K562 (cell line): ENCODE data around the gene GRIA1. TPM values are rescaled to one million over a fixed set of nuclear protein-coding genes. Genes with fewer than 3 reads are reported as not detected.

ENCODE experiments used
- ATAC-seq: fragments of 200-7000 bp; cut with Tn5 transposase; 3 replicates; pipeline ENCODE4 v1.9.1; 2020; ENCODE audit warnings: moderate library complexity
- BruUV-seq: library from RNA; stranded (reverse); fragments of 400-500 nt; replicated peaks from 2 replicates; lab custom pipeline; 2021; lab: Mats Ljungman, UMichigan
- CTCF ChIA-PET: fragments of 300-600 bp; formaldehyde crosslinking; extraction: SDS; loops from one replicate; lab custom pipeline; 2021; ENCODE audit warnings: low intra/inter-chr PET ratio; lab: Yijun Ruan, JAX
- POLR2A ChIA-PET: fragments of 300-600, 350-650 bp; sonication (Branson Sonifier 250); formaldehyde crosslinking; extraction: SDS; loops from one replicate; lab custom pipeline; 2021; ENCODE audit warnings: antibody characterized with exemption, inconsistent platforms; lab: Yijun Ruan, JAX
- DNase-seq, 4 experiments: peaks; one replicate each; pipeline versions ENCODE4 v3.0.0 to v3.0.0-alpha.2; 2011 to 2018; ENCODE audit warnings: low spot score in 3 of 4, mixed read lengths in 3 of 4; ENCODE audit errors: extremely low read depth in 1 of 4
- FAIRE-seq: peaks from 2 replicates; lab custom pipeline; 2011; peaks lifted over from hg19 to GRCh38; lab: Jason Lieb, UNC
- H2AFZ ChIP-seq: 2 replicates; pipeline ENCODE4 v1.6.0; 2011; ENCODE audit warnings: low read depth, low read length, control low read depth, inconsistent platforms
- H3K27ac ChIP-seq: fragments of 200-600 bp; 3 replicates; pipeline ENCODE4 v1.8.0; 2011; ENCODE audit warnings: low read depth, mild to moderate bottlenecking, control low read depth, inconsistent platforms, low read length, moderate library complexity, mixed read lengths; ENCODE audit errors: extremely low read depth
- H3K27me3 ChIP-seq, 2 experiments: fragments of 300-600 bp in 1 of 2; 2 replicates in 1 of 2; 3 replicates in 1 of 2; pipeline versions ENCODE4 v1.6.0 to v1.8.0; 2011; ENCODE audit warnings: inconsistent platforms in 2 of 2, low read length in 2 of 2, mild to moderate bottlenecking in 1 of 2, mixed read lengths in 1 of 2, moderate library complexity in 1 of 2; ENCODE audit not compliant: control insufficient read depth in 2 of 2, insufficient read depth in 2 of 2
- H3K36me3 ChIP-seq: fragments of 300-600 bp; 3 replicates; pipeline ENCODE4 v1.8.0; 2011; ENCODE audit warnings: mild to moderate bottlenecking, low read length, inconsistent platforms; ENCODE audit not compliant: control insufficient read depth, insufficient read depth
- H3K4me1 ChIP-seq, 2 experiments: fragments of 200-600 bp in 1 of 2; replicated peaks in 1 of 2; 2 replicates in 1 of 2; 3 replicates in 1 of 2; pipeline versions ENCODE4 v1.5.1 to v1.8.0; 2011; ENCODE audit warnings: inconsistent platforms in 2 of 2, low read length in 2 of 2, mild to moderate bottlenecking in 1 of 2, mixed read lengths in 1 of 2, moderate library complexity in 1 of 2; ENCODE audit not compliant: control insufficient read depth in 2 of 2, insufficient read depth in 2 of 2
- H3K4me2 ChIP-seq: 2 replicates; pipeline ENCODE4 v1.6.1; 2011; ENCODE audit warnings: low read length, control low read depth, inconsistent platforms, mixed read lengths; ENCODE audit not compliant: insufficient read depth
- H3K4me3 ChIP-seq: fragments of 200-600 bp; sonication (generic), shearing (Covaris generic); 2 replicates; pipeline ENCODE4 v1.5.1; 2016; ENCODE audit warnings: control low read depth, inconsistent platforms
- H3K79me2 ChIP-seq: fragments of 200-600 bp; 3 replicates; pipeline ENCODE4 v1.8.0; 2011; ENCODE audit warnings: low read length, inconsistent platforms; ENCODE audit not compliant: control insufficient read depth, insufficient read depth
- H3K9ac ChIP-seq, 2 experiments: 2 replicates each; pipeline versions ENCODE4 v1.6.0 to v1.6.1; 2011; ENCODE audit warnings: low read depth in 2 of 2, low read length in 2 of 2, control low read depth in 1 of 2, inconsistent platforms in 1 of 2, mild to moderate bottlenecking in 1 of 2, mixed read lengths in 1 of 2; ENCODE audit not compliant: insufficient read depth in 1 of 2
- H3K9me1 ChIP-seq: one replicate; pipeline ENCODE4 v1.6.0; 2011; ENCODE audit warnings: inconsistent platforms, mild to moderate bottlenecking, low read length, moderate library complexity; ENCODE audit not compliant: control insufficient read depth, insufficient read depth
- H3K9me3 ChIP-seq: replicated peaks from 2 replicates; pipeline ENCODE4 v1.5.1; 2011; ENCODE audit warnings: low read depth, low read length, inconsistent platforms; ENCODE audit not compliant: control insufficient read depth, insufficient read depth
- H4K20me1 ChIP-seq: replicated peaks from 2 replicates; pipeline ENCODE4 v1.6.1; 2011; ENCODE audit warnings: low read length, inconsistent platforms, mixed read lengths; ENCODE audit not compliant: control insufficient read depth, insufficient read depth
- GTF2A2 ChIP-seq: IDR thresholded peaks from 2 replicates; pipeline ENCODE4 v1.6.1; 2016; ENCODE audit warnings: mild to moderate bottlenecking, missing genetic modification characterization, missing compliant biosample characterization
- LARP7 ChIP-seq: fragments of 450-650 bp; IDR thresholded peaks from 2 replicates; pipeline ENCODE4 v1.6.1; 2016
- MECOM ChIP-seq: fragments of 250-450 bp; sonication (Bioruptor Pico); IDR thresholded peaks from 2 replicates; pipeline ENCODE4 v1.8.0; 2022; ENCODE audit warnings: inconsistent platforms
- OTX1 ChIP-seq: fragments of 450-650 bp; formaldehyde crosslinking; IDR thresholded peaks from 2 replicates; pipeline ENCODE4 v1.4.0; 2022; ENCODE audit warnings: mild to moderate bottlenecking
- RBM14 ChIP-seq: fragments of 200-400 bp; formaldehyde crosslinking; IDR thresholded peaks from 2 replicates; pipeline ENCODE4 v1.6.1; 2018; ENCODE audit warnings: low read depth, mild to moderate bottlenecking, low read length, moderate library complexity, borderline replicate concordance; ENCODE audit not compliant: insufficient read depth
- ZFP36 ChIP-seq: fragments of 150-350 bp; IDR thresholded peaks from 2 replicates; pipeline ENCODE4 v1.6.1; 2018; ENCODE audit warnings: low read length, low read depth; ENCODE audit not compliant: partially characterized antibody
- ZKSCAN3 ChIP-seq: fragments of 250-450 bp; sonication (Bioruptor Pico); IDR thresholded peaks from 2 replicates; pipeline ENCODE4 v1.4.0; 2020
- WGBS: fragments of 100-300 bp; shearing (Covaris generic); methylation state at CpG from one replicate; pipeline ENCODE4 v1.1.6; 2016; ENCODE audit warnings: low coverage, mixed read lengths; ENCODE audit not compliant: insufficient coverage; ENCODE audit errors: missing lambda C conversion rate; 5-methylcytosine and 5-hydroxymethylcytosine counted together
- in situ Hi-C: fragments of 300-500 bp; cut with MboI; formaldehyde crosslinking; loops from 4 replicates; pipeline ENCODE4 v1.15.0; 2018; ENCODE audit warnings: inconsistent platforms, mixed read lengths
- intact Hi-C: fragments of 100-400 bp; cut with micrococcal nuclease; formaldehyde crosslinking; loops from 2 replicates; pipeline ENCODE4 v1.14.2; 2022
- polyA plus RNA-seq, 8 experiments: library from polyadenylated mRNA; depleted of rRNA in 4 of 8; stranded (reverse) in 5 of 8; unstranded in 3 of 8; fragments of >200 nt; fragmentation: Nextera tagmentation in 2 of 8; fragmentation: Illumina TruSeq in 1 of 8; extraction: Ambion mirVana in 2 of 8; extraction: Trizol in 1 of 8; gene quantifications; 2 replicates each; pipeline versions ENCODE4 v1.2.1 to v1.2.3, GENCODE V29; 2011 to 2014; ENCODE audit warnings: inconsistent platforms in 1 of 8, missing spikeins in 1 of 8
- total RNA-seq, 7 experiments: library from RNA; depleted of rRNA in 6 of 7; stranded (reverse); fragments of >200 nt in 6 of 7; fragmentation: Illumina TruSeq in 2 of 7; extraction: Trizol in 2 of 7; gene quantifications; 2 replicates each; pipeline versions ENCODE4 v1.2.1 to v1.2.3, GENCODE V29; 2011 to 2021; ENCODE audit warnings: low replicate concordance in 1 of 7
- TF ChIP-seq, protein P1 (sequence below): fragments of 200-400 bp; formaldehyde crosslinking; IDR thresholded peaks from 2 replicates; pipeline ENCODE4 v1.6.1; 2017; ENCODE audit warnings: mild to moderate bottlenecking, low read depth, low read length, moderate library complexity
- TF ChIP-seq, protein P2 (sequence below): IDR thresholded peaks from 3 replicates; pipeline ENCODE4 v1.6.1; 2011; ENCODE audit warnings: borderline replicate concordance, mild to moderate bottlenecking; ENCODE audit not compliant: insufficient read length, insufficient read depth
- TF ChIP-seq, protein P3 (sequence below): sonication (generic); IDR thresholded peaks from 2 replicates; pipeline ENCODE4 v1.6.1; 2016

The GRIA1 gene
- total and polyA plus RNA-seq, 9 of the 15 experiments (the other 6 are each of a cell fraction or from before 2014, with no cell fraction given): not detected

DNA sequence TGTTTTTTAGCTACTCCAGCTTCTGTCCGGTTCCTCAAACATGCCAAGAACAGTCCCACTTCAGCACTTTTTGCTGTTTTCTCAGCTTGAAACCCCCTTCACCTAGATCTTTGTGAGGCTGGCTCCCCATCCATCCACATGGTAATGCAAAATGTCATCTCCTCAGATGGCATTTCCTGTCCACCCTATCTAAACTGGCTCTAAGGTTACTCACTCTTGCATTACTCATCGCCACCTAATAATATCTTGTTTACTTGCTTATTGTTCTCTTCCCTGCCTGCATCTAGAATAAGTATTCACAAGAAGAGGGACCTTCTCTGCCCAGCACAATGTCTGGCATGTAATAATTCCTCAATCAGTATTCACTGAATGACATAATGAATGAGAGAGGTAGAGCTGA, 328.2 kb downstream of the GRIA1 start:
- no peak overlapping the region for H2AFZ ChIP-seq
- intact Hi-C loops: loop anchor here (5.0 kb wide), 1 partner anchor 149 kb away; no protein-coding TSS in a partner anchor
- 0% methylated on average over 2 of the region's 2 CpGs for WGBS
- H3K9me3 ChIP-seq: no peaks in the 10 kb centered on the region
- H3K9me1 ChIP-seq: no peaks in the 10 kb centered on the region
- H3K79me2 ChIP-seq: no peaks in the 10 kb centered on the region
- no peak for FAIRE-seq
- H3K9ac ChIP-seq: no peak overlapping the region
- no peak for ATAC-seq
- H3K36me3 ChIP-seq: no peaks in the 10 kb centered on the region
- no peaks in the 10 kb centered on the region for H4K20me1 ChIP-seq
- BruUV-seq: no TSS peak
- H3K27me3 ChIP-seq: no peaks in the 10 kb centered on the region
- no peak overlapping the region for H3K4me2 ChIP-seq
- no peaks in the 10 kb centered on the region for H3K4me1 ChIP-seq
- TF ChIP-seq OTX1 (CRISPR knock-in tag) (no peak), GTF2A2 (tag) (no peak), ZFP36 (no peak), RBM14 (no peak), MECOM (CRISPR knock-in tag) (no peak), ZKSCAN3 (CRISPR knock-in tag) (no peak), LARP7 (no peak)
- TF ChIP-seq, protein P1, sequence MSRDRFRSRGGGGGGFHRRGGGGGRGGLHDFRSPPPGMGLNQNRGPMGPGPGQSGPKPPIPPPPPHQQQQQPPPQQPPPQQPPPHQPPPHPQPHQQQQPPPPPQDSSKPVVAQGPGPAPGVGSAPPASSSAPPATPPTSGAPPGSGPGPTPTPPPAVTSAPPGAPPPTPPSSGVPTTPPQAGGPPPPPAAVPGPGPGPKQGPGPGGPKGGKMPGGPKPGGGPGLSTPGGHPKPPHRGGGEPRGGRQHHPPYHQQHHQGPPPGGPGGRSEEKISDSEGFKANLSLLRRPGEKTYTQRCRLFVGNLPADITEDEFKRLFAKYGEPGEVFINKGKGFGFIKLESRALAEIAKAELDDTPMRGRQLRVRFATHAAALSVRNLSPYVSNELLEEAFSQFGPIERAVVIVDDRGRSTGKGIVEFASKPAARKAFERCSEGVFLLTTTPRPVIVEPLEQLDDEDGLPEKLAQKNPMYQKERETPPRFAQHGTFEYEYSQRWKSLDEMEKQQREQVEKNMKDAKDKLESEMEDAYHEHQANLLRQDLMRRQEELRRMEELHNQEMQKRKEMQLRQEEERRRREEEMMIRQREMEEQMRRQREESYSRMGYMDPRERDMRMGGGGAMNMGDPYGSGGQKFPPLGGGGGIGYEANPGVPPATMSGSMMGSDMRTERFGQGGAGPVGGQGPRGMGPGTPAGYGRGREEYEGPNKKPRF: no peak
- TF ChIP-seq, protein P2, sequence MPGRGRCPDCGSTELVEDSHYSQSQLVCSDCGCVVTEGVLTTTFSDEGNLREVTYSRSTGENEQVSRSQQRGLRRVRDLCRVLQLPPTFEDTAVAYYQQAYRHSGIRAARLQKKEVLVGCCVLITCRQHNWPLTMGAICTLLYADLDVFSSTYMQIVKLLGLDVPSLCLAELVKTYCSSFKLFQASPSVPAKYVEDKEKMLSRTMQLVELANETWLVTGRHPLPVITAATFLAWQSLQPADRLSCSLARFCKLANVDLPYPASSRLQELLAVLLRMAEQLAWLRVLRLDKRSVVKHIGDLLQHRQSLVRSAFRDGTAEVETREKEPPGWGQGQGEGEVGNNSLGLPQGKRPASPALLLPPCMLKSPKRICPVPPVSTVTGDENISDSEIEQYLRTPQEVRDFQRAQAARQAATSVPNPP: no peak
- TF ChIP-seq, protein P3, sequence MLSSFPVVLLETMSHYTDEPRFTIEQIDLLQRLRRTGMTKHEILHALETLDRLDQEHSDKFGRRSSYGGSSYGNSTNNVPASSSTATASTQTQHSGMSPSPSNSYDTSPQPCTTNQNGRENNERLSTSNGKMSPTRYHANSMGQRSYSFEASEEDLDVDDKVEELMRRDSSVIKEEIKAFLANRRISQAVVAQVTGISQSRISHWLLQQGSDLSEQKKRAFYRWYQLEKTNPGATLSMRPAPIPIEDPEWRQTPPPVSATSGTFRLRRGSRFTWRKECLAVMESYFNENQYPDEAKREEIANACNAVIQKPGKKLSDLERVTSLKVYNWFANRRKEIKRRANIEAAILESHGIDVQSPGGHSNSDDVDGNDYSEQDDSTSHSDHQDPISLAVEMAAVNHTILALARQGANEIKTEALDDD: no peak
- ChIA-PET POLR2A (interaction anchor here (0.6 kb wide), 1 partner anchor 10 kb away, joined by 3 read pairs; no protein-coding TSS in a partner anchor), CTCF (no interaction called here)
- DNase-seq: no peak
- in situ Hi-C loops: no loop called here
- no peak overlapping the region for H3K4me3 ChIP-seq
- H3K27ac ChIP-seq: no peak overlapping the region
